KG1 (cell line): ENCODE data around the gene RABAC1.
"Not testable (repeated sequence)": the region's sequence is repeated elsewhere in the genome, so short reads cannot be mapped to it uniquely, and the experiment has no call there.

Experiments used
- DNase-seq: peaks from one replicate; lab custom pipeline; 2025; lab: John Stamatoyannopoulos, UW

RABAC1 gene

DNA sequence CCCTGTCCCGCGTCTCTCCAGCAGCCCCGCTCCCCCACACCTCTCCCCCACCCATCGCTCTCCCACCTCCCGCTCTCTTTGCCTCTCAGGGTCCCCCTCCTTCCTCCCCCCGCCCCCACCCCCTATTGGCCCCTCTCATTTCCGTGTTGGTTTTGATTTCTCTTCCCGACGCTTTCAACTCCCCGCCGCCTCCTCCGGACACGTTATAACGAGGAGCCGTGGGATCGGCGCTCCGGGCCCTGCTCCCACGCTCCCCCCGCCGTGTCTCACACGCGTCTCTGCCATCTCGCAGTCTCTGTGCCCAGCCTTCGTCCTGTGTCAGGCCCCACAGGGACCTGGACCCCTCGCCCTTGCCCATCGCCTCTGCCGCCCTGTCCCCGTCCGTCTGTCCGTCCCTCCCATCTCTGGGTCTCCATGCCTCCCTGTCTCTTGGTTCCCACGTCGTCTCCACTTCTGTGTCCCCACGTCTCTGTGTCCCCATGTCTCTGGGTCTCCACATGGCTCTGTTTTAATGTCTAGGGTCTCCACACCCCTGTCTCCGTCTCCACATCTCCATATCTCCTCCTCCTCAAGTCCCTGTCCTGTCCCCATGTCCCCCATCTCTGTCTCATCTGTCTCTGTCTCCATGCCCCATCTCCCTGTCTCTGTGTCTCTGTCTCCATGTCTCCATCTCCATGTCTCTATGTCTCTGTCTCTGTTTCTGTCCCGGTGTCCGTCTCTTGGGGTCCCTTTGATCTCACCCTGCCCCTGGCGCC, 43.9 kb downstream of the RABAC1 start:
- DNase-seq = no peak

DNA sequence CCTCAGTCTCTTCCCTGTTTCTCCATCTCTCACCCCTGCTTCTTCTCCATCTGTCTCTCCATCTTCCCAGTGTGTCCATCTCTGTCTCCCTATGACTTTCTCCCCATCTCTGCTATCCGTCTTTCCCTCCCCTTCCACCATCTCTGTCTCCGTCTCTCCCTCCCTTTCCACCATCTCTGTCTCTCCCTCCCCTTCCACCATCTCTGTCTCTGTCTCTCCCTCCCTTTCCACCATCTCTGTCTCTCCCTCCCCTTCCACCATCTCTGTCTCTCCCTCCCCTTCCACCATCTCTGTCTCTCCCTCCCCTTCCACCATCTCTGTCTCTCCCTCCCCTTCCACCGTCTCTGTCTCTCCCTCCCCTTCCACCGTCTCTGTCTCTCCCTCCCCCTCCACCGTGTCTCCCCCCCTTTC, 44.7 kb downstream of the RABAC1 start:
- DNase-seq = not testable (repeated sequence)

- DNase-seq = no peak
These were observed 45.3 kb downstream of the RABAC1 start for GRCh38 chr19:41913538-41914423.

- no peak for DNase-seq
These were observed 46.1 kb downstream of the RABAC1 start for GRCh38 chr19:41912899-41913537.

- DNase-seq = no peak
These were observed 47.0 kb downstream of the RABAC1 start for GRCh38 chr19:41911889-41912731.

- no peak for DNase-seq
These were observed 47.9 kb downstream of the RABAC1 start for GRCh38 chr19:41910992-41911888.

DNA sequence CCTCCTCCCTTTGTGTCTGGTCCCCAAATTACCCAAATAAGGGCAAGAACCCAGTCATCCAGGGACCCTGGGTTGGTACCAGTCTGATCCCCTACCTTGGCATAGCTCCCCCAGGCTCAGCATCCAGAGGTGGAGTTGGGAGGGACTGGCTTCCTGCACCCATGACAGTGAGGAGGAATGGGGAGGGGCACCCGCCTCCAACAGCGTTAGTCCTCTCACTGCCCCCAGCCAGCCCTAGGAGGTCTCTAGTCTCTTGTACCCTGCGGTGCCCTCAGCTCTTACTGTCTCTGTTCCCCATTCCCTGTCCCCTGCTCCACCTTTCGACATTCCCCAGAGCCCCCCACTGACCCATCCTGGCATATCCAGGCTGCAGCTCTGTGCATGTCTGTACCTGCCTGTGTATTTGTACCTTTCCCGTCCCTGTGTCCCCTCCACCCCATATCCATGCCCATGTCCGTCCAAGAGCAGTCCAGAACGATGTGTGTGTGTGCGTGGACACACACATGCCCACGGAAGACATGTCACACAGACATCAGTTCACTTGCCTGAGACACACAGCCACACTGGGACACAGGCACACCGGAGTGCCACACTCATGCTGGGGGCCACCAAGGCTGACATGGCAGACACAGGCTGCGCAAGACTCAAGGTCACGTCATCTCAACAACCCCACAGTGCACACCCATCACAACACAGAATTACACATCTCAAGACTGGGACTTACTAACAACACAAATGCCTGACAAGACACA, 48.7 kb downstream of the RABAC1 start:
- DNase-seq = no peak

GRCh38 chr19:41909706-41910105, 49.4 kb downstream of the RABAC1 start:
- no peak for DNase-seq

DNA sequence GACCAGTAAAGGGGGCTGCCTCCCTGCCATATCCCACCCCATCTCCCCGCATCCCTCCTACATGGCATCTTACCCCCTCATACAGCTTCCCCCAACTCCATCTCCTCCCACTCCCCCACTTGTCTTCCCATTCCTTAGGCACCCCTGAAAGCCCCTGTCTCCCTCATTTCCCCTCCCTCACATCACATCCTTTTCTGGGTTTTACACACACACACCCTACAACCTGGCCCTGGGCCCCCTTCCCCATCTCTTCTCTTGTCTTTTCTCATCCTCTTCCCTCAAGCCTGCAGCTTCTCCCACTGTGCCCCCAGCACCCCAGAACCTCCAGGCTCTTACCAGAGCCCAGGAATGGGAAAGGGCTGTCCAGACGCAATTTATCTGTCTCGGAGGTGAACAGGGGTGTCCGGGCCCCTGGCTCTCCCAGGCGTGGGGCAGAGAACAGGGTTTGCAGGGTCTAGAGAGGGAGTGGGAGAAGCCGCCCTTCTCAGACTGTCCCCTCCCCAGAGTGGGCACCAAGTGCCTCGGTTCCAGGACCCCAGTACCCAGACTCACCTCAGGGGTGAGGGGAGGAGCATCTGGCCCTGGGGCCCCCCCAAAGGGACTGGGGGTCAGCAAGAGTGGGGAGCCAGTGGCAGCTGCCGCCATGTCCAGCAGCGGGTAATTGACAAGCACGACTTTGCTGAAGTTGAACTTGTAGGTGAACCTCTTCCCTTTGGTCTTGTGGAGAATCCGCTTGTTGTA, 50.2 kb downstream of the RABAC1 start:
- no peak for DNase-seq

GRCh38 chr19:41907994-41908615, 51.0 kb downstream of the RABAC1 start:
- no peak for DNase-seq

DNA sequence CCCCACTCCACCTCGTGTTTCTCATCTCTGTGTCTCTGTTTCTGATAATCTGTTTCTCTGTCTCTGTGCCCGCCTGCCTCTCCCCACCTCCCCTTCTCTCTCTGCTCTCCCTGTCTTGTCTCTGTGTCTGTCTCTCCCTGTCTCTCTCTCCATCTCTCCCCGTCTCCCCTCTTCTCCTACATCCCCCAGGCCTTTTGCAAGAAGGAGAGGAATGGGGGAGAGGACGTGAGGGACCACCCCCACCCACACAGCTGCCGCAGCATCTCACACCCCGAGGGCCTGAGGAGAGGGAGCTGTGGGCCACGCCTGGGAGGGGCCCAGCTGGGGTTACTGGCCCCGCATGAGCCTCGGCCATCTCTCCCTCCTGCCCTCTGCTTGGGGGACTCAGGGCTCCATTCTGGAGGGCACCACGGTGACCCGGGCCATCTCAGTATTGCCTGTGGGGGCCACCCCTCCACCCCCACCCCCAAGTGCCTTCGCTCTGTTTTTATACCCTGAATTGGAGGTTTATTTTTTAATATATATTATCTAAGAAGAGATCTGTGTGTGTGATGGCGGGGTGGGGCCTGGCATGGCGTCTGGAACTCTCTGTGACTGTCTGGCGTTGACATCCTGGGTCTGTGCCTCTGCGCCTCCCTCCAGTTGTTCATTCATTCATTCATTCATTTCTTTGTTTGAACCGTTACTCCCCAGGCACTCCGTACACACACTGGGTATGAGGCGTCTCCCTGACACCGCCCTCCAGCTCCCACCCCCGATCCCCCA, 52.0 kb downstream of the RABAC1 start:
- no peak for DNase-seq
